Measurements from ENCODE around the gene ARHGEF6. TPM values are rescaled to one million over a fixed set of nuclear protein-coding genes. Genes with fewer than 3 reads are reported as not detected.

ARHGEF6 gene
- total RNA-seq, 1 donor from 2014 or later: 4.7 TPM

GRCh38 chrX:136789856-136790255 is 9.1 kb upstream of the ARHGEF6 start:
- Histone ChIP-seq H3K27ac (ENCODE audit: low read depth, low read length) (no peak overlapping the region), H2AFZ (ENCODE audit: low read depth, low read length) (no peak overlapping the region), H3K27me3 (ENCODE audit: insufficient read depth, low read length) (no peaks in the 10 kb centered on the region), H3K4me1 (ENCODE audit: insufficient read depth, low read length) (no peaks in the 10 kb centered on the region), H3K79me2 (ENCODE audit: insufficient read depth, low read length) (no peaks in the 10 kb centered on the region), H3K4me3 (ENCODE audit: insufficient read depth, low read depth, low read length) (no peak overlapping the region), H3K9me3 (ENCODE audit: insufficient read depth, low read depth, low read length) (no peaks in the 10 kb centered on the region), H3K9ac (ENCODE audit: low read length) (no peak overlapping the region), H3K4me2 (ENCODE audit: low read length) (no peak overlapping the region), H3K36me3 (ENCODE audit: insufficient read depth, low read length) (no peaks in the 10 kb centered on the region), H4K20me1 (ENCODE audit: insufficient read depth, low read length) (no peaks in the 10 kb centered on the region)
- TF ChIP-seq CTCF (IDR thresholded peaks at IDR 0.05; ENCODE audit: insufficient read depth, low read depth, low read length) (no peak), EZH2 (IDR thresholded peaks at IDR 0.05; ENCODE audit: insufficient read depth, low read length) (no peak)
- no peak for FAIRE-seq
- H3K27me3 Mint-ChIP-seq (ENCODE audit: low read depth, unreplicated experiment): peaks cover 2% of the 10 kb centered on the region
- H3K4me1 Mint-ChIP-seq (ENCODE audit: low read depth, unreplicated experiment): no peaks in the 10 kb centered on the region
- H3K27ac Mint-ChIP-seq (ENCODE audit: unreplicated experiment): no peak overlapping the region
- no peak overlapping the region for H3K4me3 Mint-ChIP-seq (ENCODE audit: unreplicated experiment)
- H3K9me3 Mint-ChIP-seq (ENCODE audit: unreplicated experiment): no peaks in the 10 kb centered on the region
- no peaks in the 10 kb centered on the region for H3K36me3 Mint-ChIP-seq (ENCODE audit: low read depth, unreplicated experiment)
- DNase-seq (ENCODE audit: low read depth): no peak

GRCh38 chrX:136784231-136784630 is 3.5 kb upstream of the ARHGEF6 start:
- Histone ChIP-seq H2AFZ (ENCODE audit: low read depth, low read length) (no peak overlapping the region), H3K4me1 (ENCODE audit: insufficient read depth, low read length) (no peaks in the 10 kb centered on the region), H3K79me2 (ENCODE audit: insufficient read depth, low read length) (no peaks in the 10 kb centered on the region), H3K4me3 (ENCODE audit: insufficient read depth, low read depth, low read length) (no peak overlapping the region), H3K9me3 (ENCODE audit: insufficient read depth, low read depth, low read length) (no peaks in the 10 kb centered on the region), H4K20me1 (ENCODE audit: insufficient read depth, low read length) (no peaks in the 10 kb centered on the region), H3K27ac (ENCODE audit: low read depth, low read length) (no peak overlapping the region), H3K36me3 (ENCODE audit: insufficient read depth, low read length) (no peaks in the 10 kb centered on the region), H3K27me3 (ENCODE audit: insufficient read depth, low read length) (no peaks in the 10 kb centered on the region), H3K4me2 (ENCODE audit: low read length) (no peak overlapping the region), H3K9ac (ENCODE audit: low read length) (no peak overlapping the region)
- Mint-ChIP-seq H3K27ac (ENCODE audit: unreplicated experiment) (no peak overlapping the region), H3K4me3 (ENCODE audit: unreplicated experiment) (peak overlapping the region; percentile 27), H3K36me3 (ENCODE audit: low read depth, unreplicated experiment) (no peaks in the 10 kb centered on the region), H3K4me1 (ENCODE audit: low read depth, unreplicated experiment) (no peaks in the 10 kb centered on the region), H3K9me3 (ENCODE audit: unreplicated experiment) (peaks cover 2% of the 10 kb centered on the region), H3K27me3 (ENCODE audit: low read depth, unreplicated experiment) (peaks cover 5% of the 10 kb centered on the region)
- TF ChIP-seq CTCF (IDR thresholded peaks at IDR 0.05; ENCODE audit: insufficient read depth, low read depth, low read length) (no peak), EZH2 (IDR thresholded peaks at IDR 0.05; ENCODE audit: insufficient read depth, low read length) (no peak)
- FAIRE-seq: no peak
- DNase-seq (ENCODE audit: low read depth): no peak

GRCh38 chrX:136783159-136783558 is 2.4 kb upstream of the ARHGEF6 start:
- H3K9ac ChIP-seq (ENCODE audit: low read length): no peak overlapping the region
- peaks cover 3% of the 10 kb centered on the region for H3K27me3 Mint-ChIP-seq (ENCODE audit: low read depth, unreplicated experiment)
- H3K79me2 ChIP-seq (ENCODE audit: insufficient read depth, low read length): no peaks in the 10 kb centered on the region
- H4K20me1 ChIP-seq (ENCODE audit: insufficient read depth, low read length): no peaks in the 10 kb centered on the region
- no peak overlapping the region for H3K27ac ChIP-seq (ENCODE audit: low read depth, low read length)
- no peaks in the 10 kb centered on the region for H3K4me1 Mint-ChIP-seq (ENCODE audit: low read depth, unreplicated experiment)
- no peak overlapping the region for H3K4me2 ChIP-seq (ENCODE audit: low read length)
- H3K36me3 Mint-ChIP-seq (ENCODE audit: low read depth, unreplicated experiment): no peaks in the 10 kb centered on the region
- no peaks in the 10 kb centered on the region for H3K4me1 ChIP-seq (ENCODE audit: insufficient read depth, low read length)
- H3K36me3 ChIP-seq (ENCODE audit: insufficient read depth, low read length): no peaks in the 10 kb centered on the region
- TF ChIP-seq CTCF (IDR thresholded peaks at IDR 0.05; ENCODE audit: insufficient read depth, low read depth, low read length) (no peak), EZH2 (IDR thresholded peaks at IDR 0.05; ENCODE audit: insufficient read depth, low read length) (no peak)
- no peaks in the 10 kb centered on the region for H3K27me3 ChIP-seq (ENCODE audit: insufficient read depth, low read length)
- H3K9me3 Mint-ChIP-seq (ENCODE audit: unreplicated experiment): peaks cover 2% of the 10 kb centered on the region
- FAIRE-seq: no peak
- H3K4me3 ChIP-seq (ENCODE audit: insufficient read depth, low read depth, low read length): no peak overlapping the region
- no peak overlapping the region for H3K27ac Mint-ChIP-seq (ENCODE audit: unreplicated experiment)
- H3K9me3 ChIP-seq (ENCODE audit: insufficient read depth, low read depth, low read length): no peaks in the 10 kb centered on the region
- DNase-seq (ENCODE audit: low read depth): no peak
- no peak overlapping the region for H2AFZ ChIP-seq (ENCODE audit: low read depth, low read length)
- no peak overlapping the region for H3K4me3 Mint-ChIP-seq (ENCODE audit: unreplicated experiment)

Data from astrocyte (in vitro differentiated cells and primary cell).